Gastroesophageal sphincter (tissue), 3 donors: ENCODE measurements around the gene SUCLG2.

Experiments
- EP300 ChIP-seq: sonication (generic); formaldehyde crosslinking; IDR thresholded peaks from one replicate; pipeline ENCODE4 v1.6.1; 2017; ENCODE audit warnings: antibody characterized with exemption, mild to moderate bottlenecking
- POLR2A ChIP-seq, 2 donors: fragments of 450-650 bp; IDR thresholded peaks; one replicate each; pipeline ENCODE4 v1.6.1; 2017; ENCODE audit warnings: antibody characterized with exemption in 2 of 2, mild to moderate bottlenecking in 2 of 2, moderate library complexity in 1 of 2
- POLR2AphosphoS5 ChIP-seq: sonication (generic); formaldehyde crosslinking; IDR thresholded peaks from one replicate; pipeline ENCODE4 v1.6.1; 2017; ENCODE audit warnings: antibody characterized with exemption
- TF ChIP-seq, protein P1 (sequence below), 4 experiments: fragments of 200-600 bp in 2 of 4; fragments of 450-650 bp in 2 of 4; sonication (generic) in 1 of 4; IDR thresholded peaks; one replicate each; pipeline ENCODE4 v1.5.1; 2017 to 2019; ENCODE audit warnings: antibody characterized with exemption in 4 of 4, mild to moderate bottlenecking in 2 of 4, moderate library complexity in 2 of 4

GRCh38 chr3:67459796-67460195 is 194.6 kb downstream of the SUCLG2 start:
- TF ChIP-seq POLR2AphosphoS5: no peak
- TF ChIP-seq EP300: no peak
- TF ChIP-seq, protein P1, sequence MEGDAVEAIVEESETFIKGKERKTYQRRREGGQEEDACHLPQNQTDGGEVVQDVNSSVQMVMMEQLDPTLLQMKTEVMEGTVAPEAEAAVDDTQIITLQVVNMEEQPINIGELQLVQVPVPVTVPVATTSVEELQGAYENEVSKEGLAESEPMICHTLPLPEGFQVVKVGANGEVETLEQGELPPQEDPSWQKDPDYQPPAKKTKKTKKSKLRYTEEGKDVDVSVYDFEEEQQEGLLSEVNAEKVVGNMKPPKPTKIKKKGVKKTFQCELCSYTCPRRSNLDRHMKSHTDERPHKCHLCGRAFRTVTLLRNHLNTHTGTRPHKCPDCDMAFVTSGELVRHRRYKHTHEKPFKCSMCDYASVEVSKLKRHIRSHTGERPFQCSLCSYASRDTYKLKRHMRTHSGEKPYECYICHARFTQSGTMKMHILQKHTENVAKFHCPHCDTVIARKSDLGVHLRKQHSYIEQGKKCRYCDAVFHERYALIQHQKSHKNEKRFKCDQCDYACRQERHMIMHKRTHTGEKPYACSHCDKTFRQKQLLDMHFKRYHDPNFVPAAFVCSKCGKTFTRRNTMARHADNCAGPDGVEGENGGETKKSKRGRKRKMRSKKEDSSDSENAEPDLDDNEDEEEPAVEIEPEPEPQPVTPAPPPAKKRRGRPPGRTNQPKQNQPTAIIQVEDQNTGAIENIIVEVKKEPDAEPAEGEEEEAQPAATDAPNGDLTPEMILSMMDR (IDR thresholded peaks at IDR 0.05): no peak
- TF ChIP-seq POLR2A (IDR thresholded peaks at IDR 0.05): no peak
